GM06990 (cell line): ENCODE results near the gene PLXNA1.

ENCODE experiments used
- DNase-seq: peaks from one replicate; pipeline ENCODE4 v3.0.0-alpha.2; 2011; ENCODE audit not compliant: insufficient read length; ENCODE audit errors: extremely low read depth
- H3K27me3 ChIP-seq: replicated peaks from 2 replicates; pipeline ENCODE4 v1.6.0; 2011; ENCODE audit warnings: low read length; ENCODE audit not compliant: control insufficient read depth, insufficient read depth
- H3K36me3 ChIP-seq: 2 replicates; pipeline ENCODE4 v1.5.1; 2011; ENCODE audit warnings: low read length; ENCODE audit not compliant: control insufficient read depth, insufficient read depth
- H3K4me3 ChIP-seq: replicated peaks from 2 replicates; pipeline ENCODE4 v1.5.1; 2011; ENCODE audit warnings: low read depth, mild to moderate bottlenecking, control low read depth, low read length
- CTCF ChIP-seq: IDR thresholded peaks from 2 replicates; pipeline ENCODE4 v1.5.1; 2011; ENCODE audit warnings: low read length, control low read depth, mild to moderate bottlenecking, inconsistent platforms; ENCODE audit not compliant: insufficient read depth, poor library complexity, severe bottlenecking

The PLXNA1 gene

DNA sequence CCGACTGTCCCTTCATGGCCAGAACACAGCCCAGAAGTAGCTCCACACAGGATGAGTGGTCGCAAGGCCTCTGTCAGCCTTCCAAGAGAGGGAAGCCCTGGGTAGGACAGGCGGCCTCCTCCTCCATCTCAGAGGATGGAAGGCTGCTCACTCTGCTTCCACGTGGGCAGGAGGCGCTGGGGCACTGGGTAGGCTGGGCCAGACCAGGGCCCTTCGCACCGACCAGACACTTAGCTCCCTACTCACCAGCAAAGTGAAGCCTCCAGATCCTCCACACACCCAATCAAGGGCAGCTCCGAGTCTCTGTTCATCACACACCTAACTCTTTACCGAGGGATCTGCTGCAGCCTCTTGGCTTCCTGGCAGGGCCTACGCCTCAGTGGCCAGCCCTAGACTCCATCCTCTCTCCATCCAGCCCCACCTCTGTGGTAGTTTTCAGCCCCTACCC lies 24.3 kb upstream of the PLXNA1 start:
- no peak for TF ChIP-seq CTCF
- Histone ChIP-seq H3K27me3 (no peaks in the 10 kb centered on the region), H3K4me3 (no peak overlapping the region), H3K36me3 (no peaks in the 10 kb centered on the region)
- no peak for DNase-seq

GRCh38 chr3:126959136-126959920 lies 23.6 kb upstream of the PLXNA1 start:
- TF ChIP-seq CTCF: no peak
- no peak overlapping the region for H3K4me3 ChIP-seq
- H3K36me3 ChIP-seq: no peaks in the 10 kb centered on the region
- no peaks in the 10 kb centered on the region for H3K27me3 ChIP-seq
- DNase-seq: no peak

DNA sequence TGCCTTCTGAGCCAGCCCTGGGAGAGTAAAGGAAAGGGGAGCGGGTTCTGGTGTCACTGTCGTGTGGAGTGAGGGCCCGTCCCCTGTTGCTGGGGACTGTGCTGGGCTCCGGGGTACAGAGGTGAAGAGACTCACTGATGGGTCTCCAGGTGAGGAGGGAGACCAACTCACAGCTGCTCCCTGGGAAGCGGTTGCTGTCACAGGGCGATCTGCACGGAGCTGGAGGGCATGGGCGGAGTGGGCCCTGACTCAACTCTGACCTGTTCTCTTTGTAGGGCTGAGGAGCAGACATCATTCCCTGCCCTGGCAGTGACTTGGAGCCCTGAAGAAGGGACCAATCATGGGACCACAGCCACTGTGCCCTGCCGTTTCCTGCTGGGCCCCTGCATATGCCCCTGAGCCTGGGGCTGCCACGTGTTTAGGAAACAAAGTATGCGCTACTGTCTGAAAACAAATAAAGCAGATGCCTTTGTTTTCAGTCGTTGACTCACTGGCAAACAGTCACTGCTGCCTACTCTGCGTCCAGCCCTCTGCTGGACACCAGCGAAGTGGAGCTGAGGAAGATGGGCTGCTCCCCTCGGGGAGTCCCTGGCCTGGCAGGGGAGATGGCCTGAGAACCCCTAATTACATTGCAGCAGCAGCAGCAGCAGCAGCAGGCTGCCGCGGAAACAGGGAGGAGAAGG lies 22.9 kb upstream of the PLXNA1 start:
- Histone ChIP-seq H3K4me3 (no peak overlapping the region), H3K36me3 (no peaks in the 10 kb centered on the region), H3K27me3 (no peaks in the 10 kb centered on the region)
- no peak for TF ChIP-seq CTCF
- no peak for DNase-seq

- Histone ChIP-seq H3K4me3 (no peak overlapping the region), H3K27me3 (no peaks in the 10 kb centered on the region), H3K36me3 (no peaks in the 10 kb centered on the region)
- no peak for TF ChIP-seq CTCF
- DNase-seq: no peak
Measured at GRCh38 chr3:126960604-126960995, 22.3 kb upstream of the PLXNA1 start.

DNA sequence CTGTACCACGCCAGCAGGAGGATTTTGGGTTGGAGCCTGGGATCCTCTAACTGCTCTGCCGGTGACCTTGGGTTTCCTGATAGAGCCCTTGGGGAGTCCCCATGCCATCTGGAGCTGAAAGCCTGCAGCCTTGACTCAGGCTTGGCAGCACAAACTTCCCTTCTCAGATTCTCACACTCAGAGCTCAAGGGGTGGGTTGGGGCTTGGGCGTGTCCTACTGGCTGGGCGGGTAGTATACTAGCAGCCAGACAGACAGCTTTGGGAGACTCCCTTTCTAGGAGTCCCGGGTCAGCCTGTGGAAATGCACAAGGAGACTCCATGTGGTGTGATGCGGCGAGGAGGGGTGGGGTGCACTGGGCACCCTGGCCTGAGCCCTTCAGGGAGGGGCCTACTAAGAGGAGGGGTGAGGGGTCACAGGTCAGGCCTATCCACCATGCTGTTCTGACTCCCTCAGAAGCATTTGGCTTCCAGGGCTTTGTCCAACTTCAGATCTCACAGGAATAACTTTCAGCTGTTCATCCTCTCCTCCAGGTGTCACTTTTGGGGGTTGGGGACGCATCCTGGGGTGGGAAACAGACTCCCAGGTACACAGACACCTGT lies 21.6 kb upstream of the PLXNA1 start:
- Histone ChIP-seq H3K4me3 (no peak overlapping the region), H3K27me3 (no peaks in the 10 kb centered on the region), H3K36me3 (no peaks in the 10 kb centered on the region)
- TF ChIP-seq CTCF: no peak
- DNase-seq: no peak
